Transverse colon (tissue), 4 donors: ENCODE measurements around the gene TRMT44. TPM values are rescaled to one million over a fixed set of nuclear protein-coding genes. Genes with fewer than 3 reads are reported as not detected.

ENCODE experiments used
- DNase-seq: peaks from one replicate; pipeline ENCODE4 v3.0.0-alpha.2; 2019
- H3K27ac ChIP-seq, 4 donors: fragments of 200-600 bp; sonication (generic); 2 replicates each; pipeline ENCODE4 v1.5.1; 2016 to 2018; ENCODE audit warnings: inconsistent platforms in 4 of 4
- H3K27me3 ChIP-seq: fragments of 200-600 bp; sonication (generic); 2 replicates; pipeline ENCODE4 v1.5.1; 2017; ENCODE audit warnings: inconsistent platforms
- H3K36me3 ChIP-seq, 4 donors: fragments of 200-600 bp; sonication (generic); 2 replicates each; pipeline ENCODE4 v1.5.1; 2017 to 2019; ENCODE audit warnings: inconsistent platforms in 4 of 4
- H3K4me1 ChIP-seq, 4 donors: fragments of 200-600 bp; sonication (generic); 2 replicates each; pipeline ENCODE4 v1.5.1; 2017 to 2020; ENCODE audit warnings: inconsistent platforms in 4 of 4
- H3K4me3 ChIP-seq, 4 donors: fragments of 200-600 bp; sonication (generic); 1 replicate in 1 of 4; 2 replicates in 3 of 4; pipeline versions ENCODE4 v1.5.1 to v1.6.1; 2017 to 2019; ENCODE audit warnings: inconsistent platforms in 4 of 4
- H3K9me3 ChIP-seq, 2 donors: fragments of 200-600 bp; sonication (generic); 2 replicates each; pipeline ENCODE4 v1.5.1; 2017 to 2019; ENCODE audit warnings: inconsistent platforms in 2 of 2
- EP300 ChIP-seq: sonication (generic); formaldehyde crosslinking; IDR thresholded peaks from one replicate; pipeline ENCODE4 v1.6.1; 2017; ENCODE audit warnings: antibody characterized with exemption, low read depth
- POLR2A ChIP-seq: fragments of 450-650 bp; IDR thresholded peaks from one replicate; pipeline ENCODE4 v1.6.1; 2016; ENCODE audit warnings: antibody characterized with exemption, mild to moderate bottlenecking, moderate library complexity
- POLR2AphosphoS5 ChIP-seq, 3 donors: sonication (generic); formaldehyde crosslinking; IDR thresholded peaks; one replicate each; pipeline ENCODE4 v1.6.1; 2016; ENCODE audit warnings: antibody characterized with exemption in 3 of 3
- WGBS, 2 donors: methylation state at CpG; one replicate each; pipeline ENCODE4 v1.1.5; 2018; ENCODE audit warnings: low coverage in 1 of 2; 5-methylcytosine and 5-hydroxymethylcytosine counted together
- in situ Hi-C, 4 donors: fragments of 200-750 bp; cut with MboI; loops; one replicate each; pipeline versions ENCODE4 v1.15.0 to v1.15.1; 2017; ENCODE audit warnings: low sequenced_read_pairs in 3 of 4, low pct_ligation_motif_present in 1 of 4, low pct_unique_long_range_greater_than_20kb in 1 of 4
- intact Hi-C: fragments of 100-400 bp; cut with DNase I; formaldehyde crosslinking; loops from one replicate; pipeline ENCODE4 v1.15.1; 2023; ENCODE audit warnings: low total_unique reads
- total RNA-seq, 4 donors: library from RNA; depleted of rRNA; stranded (reverse); fragments of >200 nt; gene quantifications; one replicate each; pipeline ENCODE4 v1.1.0, GENCODE V29; 2016
- TF ChIP-seq, protein P1 (sequence below), 5 experiments: fragments of 200-600 bp in 3 of 5; fragments of 450-650 bp in 2 of 5; sonication (generic) in 3 of 5; IDR thresholded peaks; 1 replicate in 2 of 5; 2 replicates in 3 of 5; pipeline ENCODE4 v1.5.1; 2016 to 2017; ENCODE audit warnings: antibody characterized with exemption in 5 of 5, inconsistent platforms in 3 of 5, mild to moderate bottlenecking in 2 of 5, moderate library complexity in 1 of 5

Gene TRMT44
- total RNA-seq, 4 donors from 2014 or later: 19.1 to 190 (median 29.7) TPM

DNA sequence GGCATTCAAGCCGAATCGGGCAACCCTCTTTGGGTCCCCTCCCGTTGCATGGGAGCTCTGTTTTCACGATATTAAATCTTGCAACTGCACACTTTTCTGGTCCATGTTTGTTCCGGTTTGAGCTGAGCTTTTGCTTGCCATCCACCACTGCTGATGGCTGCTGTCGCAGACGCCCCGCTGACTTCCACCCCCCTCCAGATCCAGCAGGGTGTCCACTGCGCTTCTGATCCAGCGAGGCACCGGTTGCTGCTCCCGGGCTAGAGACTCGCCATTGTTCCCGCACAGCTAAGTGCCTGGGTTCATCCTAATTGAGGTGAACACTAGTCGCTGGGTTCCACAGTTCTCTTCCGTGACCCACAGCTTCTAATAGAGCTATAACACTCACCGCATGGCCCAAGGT is 13.3 kb upstream of the TRMT44 start:
- TF ChIP-seq, protein P1, sequence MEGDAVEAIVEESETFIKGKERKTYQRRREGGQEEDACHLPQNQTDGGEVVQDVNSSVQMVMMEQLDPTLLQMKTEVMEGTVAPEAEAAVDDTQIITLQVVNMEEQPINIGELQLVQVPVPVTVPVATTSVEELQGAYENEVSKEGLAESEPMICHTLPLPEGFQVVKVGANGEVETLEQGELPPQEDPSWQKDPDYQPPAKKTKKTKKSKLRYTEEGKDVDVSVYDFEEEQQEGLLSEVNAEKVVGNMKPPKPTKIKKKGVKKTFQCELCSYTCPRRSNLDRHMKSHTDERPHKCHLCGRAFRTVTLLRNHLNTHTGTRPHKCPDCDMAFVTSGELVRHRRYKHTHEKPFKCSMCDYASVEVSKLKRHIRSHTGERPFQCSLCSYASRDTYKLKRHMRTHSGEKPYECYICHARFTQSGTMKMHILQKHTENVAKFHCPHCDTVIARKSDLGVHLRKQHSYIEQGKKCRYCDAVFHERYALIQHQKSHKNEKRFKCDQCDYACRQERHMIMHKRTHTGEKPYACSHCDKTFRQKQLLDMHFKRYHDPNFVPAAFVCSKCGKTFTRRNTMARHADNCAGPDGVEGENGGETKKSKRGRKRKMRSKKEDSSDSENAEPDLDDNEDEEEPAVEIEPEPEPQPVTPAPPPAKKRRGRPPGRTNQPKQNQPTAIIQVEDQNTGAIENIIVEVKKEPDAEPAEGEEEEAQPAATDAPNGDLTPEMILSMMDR (IDR thresholded peaks at IDR 0.05): no peak
- TF ChIP-seq POLR2AphosphoS5 (IDR thresholded peaks at IDR 0.05) (no peak), POLR2A (no peak), EP300 (no peak)
- WGBS, 2 donors: 78 to 81% methylated on average over 5 to 17 of the region's 17 CpGs
- H3K9me3 ChIP-seq: no peaks in the 10 kb centered on the region
- H3K4me1 ChIP-seq: peaks cover 9 to 29% (median 18%) of the 10 kb centered on the region in 4 donors
- no peaks in the 10 kb centered on the region for H3K36me3 ChIP-seq
- DNase-seq: no peak
- H3K4me3 ChIP-seq: peak overlapping the region; percentile 80 to 99 (median 91)
- no peaks in the 10 kb centered on the region for H3K27me3 ChIP-seq
- in situ Hi-C loops: no loop called here
- intact Hi-C loops: no loop called here
- H3K27ac ChIP-seq: peak overlapping the region in 2 of 4 donors; percentile 88 to 91

DNA sequence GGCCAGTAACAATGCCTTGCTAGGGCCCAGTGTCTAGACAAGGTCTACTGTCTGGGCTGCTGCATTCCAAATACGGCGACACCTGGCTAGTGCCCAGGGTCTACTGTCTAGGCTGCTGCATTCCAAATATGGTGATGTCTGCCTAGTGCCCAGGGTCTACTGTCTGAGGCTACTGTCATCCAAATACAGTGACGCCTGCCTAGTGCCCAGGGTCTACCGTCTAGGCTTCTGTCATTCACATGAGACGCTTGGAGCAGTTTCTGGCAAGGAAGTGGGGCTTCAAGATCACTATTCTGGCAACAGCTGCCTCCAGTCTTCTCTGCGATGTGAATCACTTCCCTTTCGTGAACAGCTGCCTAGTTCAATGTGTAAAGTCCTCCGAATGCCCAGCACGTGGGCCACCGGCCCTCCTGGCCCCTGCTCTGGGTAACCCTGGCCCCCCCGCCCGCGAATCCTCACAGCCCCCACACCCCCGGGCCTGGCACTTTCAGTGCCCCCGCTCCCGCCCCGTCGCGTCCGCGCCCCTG is 12.8 kb upstream of the TRMT44 start:
- H3K4me3 ChIP-seq: peak overlapping the region; percentile 80 to 99 (median 91)
- in situ Hi-C loops: no loop called here
- no peaks in the 10 kb centered on the region for H3K36me3 ChIP-seq
- H3K9me3 ChIP-seq: no peaks in the 10 kb centered on the region
- H3K4me1 ChIP-seq: peaks cover 9 to 29% (median 18%) of the 10 kb centered on the region in 4 donors
- H3K27ac ChIP-seq: peak overlapping the region; percentile 88 to 91 (median 90)
- intact Hi-C loops: no loop called here
- no peaks in the 10 kb centered on the region for H3K27me3 ChIP-seq
- peak; percentile 17 for DNase-seq
- TF ChIP-seq POLR2AphosphoS5 (IDR thresholded peaks at IDR 0.05) (no peak), EP300 (no peak), POLR2A (no peak)
- TF ChIP-seq, protein P1 (IDR thresholded peaks at IDR 0.05): no peak
- 2% methylated on average over 21 of the region's 21 CpGs; no CpG with 5 or more reads in 1 of the 2 donors for WGBS, 2 donors

DNA sequence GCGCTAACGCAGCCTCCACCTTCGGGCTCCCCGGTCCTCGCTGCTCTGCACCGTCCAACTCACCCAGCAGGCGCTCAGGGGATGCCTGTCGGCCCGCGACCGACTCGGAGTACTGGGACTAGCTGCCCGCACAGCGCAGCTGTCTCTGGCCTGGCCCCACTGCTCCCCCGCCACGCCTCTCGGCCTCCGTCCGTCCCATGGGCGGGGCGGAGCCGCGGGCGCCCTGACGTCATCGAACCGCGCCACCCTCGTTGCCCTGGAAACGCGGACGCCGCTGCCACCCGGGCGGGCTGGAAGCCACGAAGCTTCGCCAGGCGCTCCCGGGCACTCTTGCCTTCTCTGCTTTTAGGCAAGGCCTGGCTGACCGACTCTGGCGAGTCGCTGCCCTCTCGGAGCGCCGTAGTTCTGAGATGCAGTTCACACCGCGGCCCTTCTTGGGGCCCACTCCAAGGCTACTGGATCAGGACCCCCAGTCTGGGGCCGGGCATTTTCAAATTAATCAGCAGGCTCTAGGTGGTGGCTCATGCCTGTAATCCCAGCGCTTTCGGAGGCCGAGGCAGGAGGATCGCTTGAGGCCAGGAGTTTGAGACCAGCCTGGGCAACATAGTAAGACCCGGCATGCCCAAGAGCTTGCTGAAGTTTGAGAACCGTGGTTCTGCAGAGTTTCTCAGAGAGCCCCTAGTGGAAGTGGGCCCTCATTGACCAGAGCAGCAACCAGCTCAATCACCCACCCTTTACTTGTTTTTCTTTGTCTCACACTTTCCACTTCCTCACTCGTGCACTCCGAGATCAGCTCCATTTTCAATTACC is 12.1 kb upstream of the TRMT44 start:
- H3K9me3 ChIP-seq: no peaks in the 10 kb centered on the region
- peak overlapping the region; percentile 80 to 99 (median 91) for H3K4me3 ChIP-seq
- peaks cover 9 to 29% (median 18%) of the 10 kb centered on the region in 4 donors for H3K4me1 ChIP-seq
- TF ChIP-seq, protein P1 (IDR thresholded peaks at IDR 0.05): no peak
- TF ChIP-seq EP300 (peak; percentile 73), POLR2A (peak; percentile 76), POLR2AphosphoS5 (IDR thresholded peaks at IDR 0.05) (peak; percentile 89 to 91 (median 89))
- WGBS, 2 donors: 3 to 38% methylated on average over 2 to 54 of the region's 56 CpGs
- H3K36me3 ChIP-seq: no peaks in the 10 kb centered on the region
- no peaks in the 10 kb centered on the region for H3K27me3 ChIP-seq
- intact Hi-C loops (no loop called here), in situ Hi-C loops (no loop called here)
- H3K27ac ChIP-seq: peak overlapping the region; percentile 88 to 91 (median 90)
- peak; percentile 92 for DNase-seq

DNA sequence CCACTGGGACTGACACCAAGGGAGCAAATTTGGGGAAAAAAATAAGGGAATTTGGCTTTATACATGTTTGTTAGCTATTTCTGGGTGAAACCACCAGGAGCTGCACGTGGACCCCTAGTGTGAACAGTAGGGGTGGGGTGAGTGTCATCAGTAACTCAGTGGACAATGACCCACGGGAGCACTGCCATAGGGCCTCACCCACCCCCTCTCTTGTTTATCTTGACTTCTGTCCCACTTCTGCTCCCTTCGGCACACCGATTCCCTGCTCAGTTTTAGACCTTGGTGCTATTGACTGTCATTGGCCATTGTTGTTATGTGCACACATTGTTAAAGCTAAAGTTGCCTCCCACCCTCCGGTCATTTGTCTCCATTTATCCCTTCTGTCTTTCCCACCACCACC is 9.0 kb upstream of the TRMT44 start:
- 84 to 96% methylated on average over 4 to 5 of the region's 5 CpGs for WGBS, 2 donors
- no peak for TF ChIP-seq POLR2A
- TF ChIP-seq EP300: no peak
- TF ChIP-seq, protein P1 (IDR thresholded peaks at IDR 0.05): no peak
- no peak for TF ChIP-seq POLR2AphosphoS5 (IDR thresholded peaks at IDR 0.05)
- H3K9me3 ChIP-seq: no peaks in the 10 kb centered on the region

More for the DNA sequence above, 9.0 kb upstream of the TRMT44 start:
- in situ Hi-C loops (no loop called here), intact Hi-C loops (no loop called here)
- peaks cover 19 to 48% (median 27%) of the 10 kb centered on the region in 4 donors for H3K4me1 ChIP-seq
- no peaks in the 10 kb centered on the region for H3K36me3 ChIP-seq
- H3K27ac ChIP-seq: no peak overlapping the region
- no peaks in the 10 kb centered on the region for H3K27me3 ChIP-seq
- no peak overlapping the region for H3K4me3 ChIP-seq
- DNase-seq: no peak
